SKM-1 (cell line): Measurements from ENCODE around the gene HCCS.

Experiments used
- DNase-seq: peaks from one replicate; lab custom pipeline; 2025; ENCODE audit not compliant: unreplicated experiment; lab: John Stamatoyannopoulos, UW

HCCS gene

GRCh38 chrX:11111037-11111851 is at the start of gene HCCS:
HCCS (plus strand) TSS chrX:11111332; CDS start chrX:11112061, 729 bp downstream.
- peak; percentile 27 for DNase-seq

- no peak for DNase-seq
Measured at GRCh38 chrX:11064276-11064675, 46.9 kb upstream of the HCCS start.

- DNase-seq, result no peak
Measured at GRCh38 chrX:11064851-11065600, 46.1 kb upstream of the HCCS start.

- no peak for DNase-seq
Measured at GRCh38 chrX:11066812-11067211, 44.3 kb upstream of the HCCS start.

- DNase-seq, result no peak
Measured at GRCh38 chrX:11073381-11073780, 37.8 kb upstream of the HCCS start.

- no peak for DNase-seq
Measured at GRCh38 chrX:11080741-11081305, 30.3 kb upstream of the HCCS start.

- DNase-seq, result no peak
Measured at GRCh38 chrX:11081511-11081910, 29.6 kb upstream of the HCCS start.

GRCh38 chrX:11085305-11085704 is 25.8 kb upstream of the HCCS start:
- DNase-seq, result no peak

- DNase-seq, result no peak
Measured at GRCh38 chrX:11089802-11090201, 21.3 kb upstream of the HCCS start.

GRCh38 chrX:11097933-11098332 is 13.2 kb upstream of the HCCS start:
- no peak for DNase-seq

- DNase-seq, result no peak
Measured at GRCh38 chrX:11099465-11099864, 11.7 kb upstream of the HCCS start.

GRCh38 chrX:11100281-11101035 is 10.7 kb upstream of the HCCS start:
- no peak for DNase-seq

- no peak for DNase-seq
Measured at GRCh38 chrX:11103006-11103405, 8.1 kb upstream of the HCCS start.

GRCh38 chrX:11103751-11104150 is 7.4 kb upstream of the HCCS start:
- no peak for DNase-seq

GRCh38 chrX:11105080-11105479 is 6.1 kb upstream of the HCCS start:
- DNase-seq, result no peak

GRCh38 chrX:11108253-11108941 is 2.7 kb upstream of the HCCS start:
- DNase-seq, result no peak

GRCh38 chrX:11109968-11110367 is 1.2 kb upstream of the HCCS start:
- no peak for DNase-seq

- DNase-seq, result no peak
Measured at GRCh38 chrX:11111947-11112346, 815 bp downstream of the HCCS start.

- no peak for DNase-seq
Measured at GRCh38 chrX:11113731-11114130, 2.6 kb downstream of the HCCS start.

- DNase-seq, result no peak
Measured at GRCh38 chrX:11117745-11118144, 6.6 kb downstream of the HCCS start.
